Peyer's patch (tissue), 4 donors: Measurements from ENCODE around the gene MYO18B.

Source experiments
- CTCF ChIP-seq, 6 experiments: fragments of 450-650 bp in 4 of 6; fragments of 200-600 bp in 2 of 6; sonication (generic) in 1 of 6; IDR thresholded peaks; one replicate each; pipeline ENCODE4 v1.5.1; 2017 to 2019; ENCODE audit warnings: antibody characterized with exemption in 6 of 6, mild to moderate bottlenecking in 3 of 6, moderate library complexity in 1 of 6
- POLR2A ChIP-seq, 2 donors: fragments of 450-650 bp; IDR thresholded peaks; one replicate each; pipeline ENCODE4 v1.5.1; 2017; ENCODE audit warnings: antibody characterized with exemption in 2 of 2, mild to moderate bottlenecking in 2 of 2, moderate library complexity in 2 of 2

- TF ChIP-seq CTCF (IDR thresholded peaks at IDR 0.05): no peak
- no peak for TF ChIP-seq POLR2A (IDR thresholded peaks at IDR 0.05)
These were observed 27.2 kb upstream of the MYO18B start for GRCh38 chr22:25714739-25715138.
